ENCODE data around the gene DPP7.

The DPP7 gene

DNA sequence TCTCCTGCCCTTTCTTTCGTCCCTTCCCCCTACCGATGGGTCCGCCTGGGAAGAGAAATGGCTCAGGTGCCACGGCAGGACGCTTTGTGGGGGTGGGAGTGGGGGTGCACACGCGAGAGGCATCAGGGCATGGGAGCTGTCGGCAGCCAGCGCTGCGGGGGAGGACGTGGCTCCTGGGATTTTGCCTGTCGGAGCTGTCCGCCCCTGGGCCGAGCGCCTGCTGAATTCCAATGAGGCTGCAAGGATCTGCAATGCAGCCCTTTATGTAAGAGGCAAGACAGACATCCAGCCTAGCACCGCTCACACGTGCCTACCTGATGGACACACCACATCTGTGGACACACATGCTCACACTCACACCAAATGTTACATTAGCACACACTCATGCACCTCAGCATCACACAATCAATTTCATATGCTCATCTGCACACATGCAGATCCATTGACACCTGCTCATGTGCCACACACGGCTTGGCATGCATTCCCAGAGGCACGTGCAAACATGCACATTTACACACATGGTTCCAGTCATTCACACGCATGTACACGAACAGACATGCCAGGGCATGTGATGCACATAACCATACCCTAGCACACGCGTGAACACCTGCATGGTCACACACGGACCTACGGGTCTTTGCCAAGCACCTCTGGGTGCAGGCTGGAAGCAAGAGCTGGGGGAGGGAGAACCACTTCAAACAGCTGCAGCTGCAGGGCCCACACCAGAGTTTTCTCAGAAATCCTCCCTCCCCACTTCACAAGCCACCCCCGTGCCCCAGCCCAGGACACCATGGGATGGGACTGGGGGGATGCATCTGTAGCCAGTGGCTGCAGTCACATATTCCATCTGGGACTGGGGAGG is 25.8 kb upstream of the DPP7 start:
- H3K4me3 ChIP-seq (ENCODE audit: low read length): no peak overlapping the region
- H4K20me1 ChIP-seq (ENCODE audit: insufficient read depth, low read length): no peaks in the 10 kb centered on the region
- no peaks in the 10 kb centered on the region for H3K36me3 ChIP-seq (replicated peaks; ENCODE audit: insufficient read depth, low read length)
- no peaks in the 10 kb centered on the region for H3K4me1 ChIP-seq (ENCODE audit: low read length)
- peaks cover 79% of the 10 kb centered on the region for H3K27me3 ChIP-seq (replicated peaks; ENCODE audit: insufficient read depth, low read length)
- no peaks in the 10 kb centered on the region for H3K79me2 ChIP-seq (ENCODE audit: low read length)
- TF ChIP-seq, protein P1, sequence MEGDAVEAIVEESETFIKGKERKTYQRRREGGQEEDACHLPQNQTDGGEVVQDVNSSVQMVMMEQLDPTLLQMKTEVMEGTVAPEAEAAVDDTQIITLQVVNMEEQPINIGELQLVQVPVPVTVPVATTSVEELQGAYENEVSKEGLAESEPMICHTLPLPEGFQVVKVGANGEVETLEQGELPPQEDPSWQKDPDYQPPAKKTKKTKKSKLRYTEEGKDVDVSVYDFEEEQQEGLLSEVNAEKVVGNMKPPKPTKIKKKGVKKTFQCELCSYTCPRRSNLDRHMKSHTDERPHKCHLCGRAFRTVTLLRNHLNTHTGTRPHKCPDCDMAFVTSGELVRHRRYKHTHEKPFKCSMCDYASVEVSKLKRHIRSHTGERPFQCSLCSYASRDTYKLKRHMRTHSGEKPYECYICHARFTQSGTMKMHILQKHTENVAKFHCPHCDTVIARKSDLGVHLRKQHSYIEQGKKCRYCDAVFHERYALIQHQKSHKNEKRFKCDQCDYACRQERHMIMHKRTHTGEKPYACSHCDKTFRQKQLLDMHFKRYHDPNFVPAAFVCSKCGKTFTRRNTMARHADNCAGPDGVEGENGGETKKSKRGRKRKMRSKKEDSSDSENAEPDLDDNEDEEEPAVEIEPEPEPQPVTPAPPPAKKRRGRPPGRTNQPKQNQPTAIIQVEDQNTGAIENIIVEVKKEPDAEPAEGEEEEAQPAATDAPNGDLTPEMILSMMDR (IDR thresholded peaks at IDR 0.05; ENCODE audit: low read length): no peak
- TF ChIP-seq EZH2phosphoT487 (IDR thresholded peaks at IDR 0.05; ENCODE audit: low read length) (no peak), EZH2 (optimal IDR thresholded peaks at IDR 0.05; ENCODE audit: low read depth, low read length) (no peak)
- DNase-seq: no peak
- no peak overlapping the region for H3K9ac ChIP-seq (ENCODE audit: low read length)
- H3F3A ChIP-seq (ENCODE audit: insufficient read depth, low read length): no peaks in the 10 kb centered on the region
- no peaks in the 10 kb centered on the region for H3K9me2 ChIP-seq (replicated peaks; ENCODE audit: insufficient read depth, low read length)
- H2AFZ ChIP-seq (ENCODE audit: low read length): no peak overlapping the region
- H3K9me3 ChIP-seq (replicated peaks; ENCODE audit: insufficient read depth, low read length): no peaks in the 10 kb centered on the region
- no peak overlapping the region for H3K4me2 ChIP-seq (ENCODE audit: low read depth, low read length)
- no peak overlapping the region for H3K27ac ChIP-seq (ENCODE audit: low read length)

GRCh38 chr9:137139468-137140150 is 25.1 kb upstream of the DPP7 start:
- no peak overlapping the region for H3K9ac ChIP-seq (ENCODE audit: low read length)
- peaks cover 84% of the 10 kb centered on the region for H3K27me3 ChIP-seq (replicated peaks; ENCODE audit: insufficient read depth, low read length)
- no peak overlapping the region for H3K4me2 ChIP-seq (ENCODE audit: low read depth, low read length)
- TF ChIP-seq EZH2 (optimal IDR thresholded peaks at IDR 0.05; ENCODE audit: low read depth, low read length): no peak
- no peak for TF ChIP-seq EZH2phosphoT487 (IDR thresholded peaks at IDR 0.05; ENCODE audit: low read length)
- TF ChIP-seq, protein P1 (IDR thresholded peaks at IDR 0.05; ENCODE audit: low read length): no peak
- H3F3A ChIP-seq (ENCODE audit: insufficient read depth, low read length): no peaks in the 10 kb centered on the region
- no peaks in the 10 kb centered on the region for H3K79me2 ChIP-seq (ENCODE audit: low read length)
- no peaks in the 10 kb centered on the region for H3K4me1 ChIP-seq (ENCODE audit: low read length)
- H4K20me1 ChIP-seq (ENCODE audit: insufficient read depth, low read length): no peaks in the 10 kb centered on the region
- no peak for DNase-seq
- H3K9me3 ChIP-seq (replicated peaks; ENCODE audit: insufficient read depth, low read length): no peaks in the 10 kb centered on the region
- no peak overlapping the region for H3K4me3 ChIP-seq (ENCODE audit: low read length)
- no peaks in the 10 kb centered on the region for H3K9me2 ChIP-seq (replicated peaks; ENCODE audit: insufficient read depth, low read length)
- H3K27ac ChIP-seq (ENCODE audit: low read length): no peak overlapping the region
- H3K36me3 ChIP-seq (replicated peaks; ENCODE audit: insufficient read depth, low read length): no peaks in the 10 kb centered on the region
- no peak overlapping the region for H2AFZ ChIP-seq (ENCODE audit: low read length)

DNA sequence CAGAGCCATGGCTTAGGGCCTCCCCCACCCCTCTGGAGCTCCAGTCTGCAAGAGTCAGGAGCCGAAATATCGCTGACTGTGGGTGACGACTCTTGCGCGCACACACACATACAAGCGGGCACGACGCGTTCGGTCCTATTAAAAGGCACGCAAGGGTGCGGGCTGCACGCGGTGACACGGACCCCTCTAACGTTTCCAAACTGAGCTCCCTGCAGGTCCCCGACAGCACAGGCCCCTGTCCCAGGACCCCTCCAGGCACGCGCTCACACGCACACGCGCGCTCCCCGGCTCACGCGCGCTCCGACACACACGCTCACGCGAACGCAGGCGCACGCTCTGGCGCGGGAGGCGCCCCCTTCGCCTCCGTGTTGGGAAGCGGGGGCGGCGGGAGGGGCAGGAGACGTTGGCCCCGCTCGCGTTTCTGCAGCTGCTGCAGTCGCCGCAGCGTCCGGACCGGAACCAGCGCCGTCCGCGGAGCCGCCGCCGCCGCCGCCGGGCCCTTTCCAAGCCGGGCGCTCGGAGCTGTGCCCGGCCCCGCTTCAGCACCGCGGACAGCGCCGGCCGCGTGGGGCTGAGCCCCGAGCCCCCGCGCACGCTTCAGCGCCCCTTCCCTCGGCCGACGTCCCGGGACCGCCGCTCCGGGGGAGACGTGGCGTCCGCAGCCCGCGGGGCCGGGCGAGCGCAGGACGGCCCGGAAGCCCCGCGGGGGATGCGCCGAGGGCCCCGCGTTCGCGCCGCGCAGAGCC is 24.4 kb upstream of the DPP7 start, which contains the start of gene GRIN1:
TSS of gene GRIN1 (plus strand) at position 433 of the 746 bp plus-strand sequence. CDS start 333 bp downstream, outside the sequence.
- H3K79me2 ChIP-seq (ENCODE audit: low read length): no peaks in the 10 kb centered on the region
- H3K36me3 ChIP-seq (replicated peaks; ENCODE audit: insufficient read depth, low read length): no peaks in the 10 kb centered on the region
- H3K4me2 ChIP-seq (ENCODE audit: low read depth, low read length): no peak within 1 kb of the TSS
- H3K9me2 ChIP-seq (replicated peaks; ENCODE audit: insufficient read depth, low read length): no peaks in the 10 kb centered on the region
- no peak within 1 kb of the TSS for H2AFZ ChIP-seq (ENCODE audit: low read length)
- no peak within 1 kb of the TSS for H3K9ac ChIP-seq (ENCODE audit: low read length)
- no peak for DNase-seq
- no peak for TF ChIP-seq EZH2phosphoT487 (IDR thresholded peaks at IDR 0.05; ENCODE audit: low read length)
- TF ChIP-seq, protein P1 (IDR thresholded peaks at IDR 0.05; ENCODE audit: low read length): no peak
- no peak for TF ChIP-seq EZH2 (optimal IDR thresholded peaks at IDR 0.05; ENCODE audit: low read depth, low read length)
- H3K4me3 ChIP-seq (ENCODE audit: low read length): no peak within 1 kb of the TSS
- no peaks in the 10 kb centered on the region for H4K20me1 ChIP-seq (ENCODE audit: insufficient read depth, low read length)
- H3K9me3 ChIP-seq (replicated peaks; ENCODE audit: insufficient read depth, low read length): no peaks in the 10 kb centered on the region
- peaks cover 88% of the 10 kb centered on the region for H3K27me3 ChIP-seq (replicated peaks; ENCODE audit: insufficient read depth, low read length)
- no peak within 1 kb of the TSS for H3K27ac ChIP-seq (ENCODE audit: low read length)
- no peaks in the 10 kb centered on the region for H3K4me1 ChIP-seq (ENCODE audit: low read length)
- H3F3A ChIP-seq (ENCODE audit: insufficient read depth, low read length): no peaks in the 10 kb centered on the region

Data from MM.1S (cell line).